DMS 273 (cell line): ENCODE data around the gene RAET1G.
"Not testable (repeated sequence)": the region's sequence is repeated elsewhere in the genome, so short reads cannot be mapped to it uniquely, and the experiment has no call there.

ENCODE experiments used
- DNase-seq: peaks from one replicate; lab custom pipeline; 2025; ENCODE audit not compliant: unreplicated experiment; lab: John Stamatoyannopoulos, UW

The RAET1G gene

DNA sequence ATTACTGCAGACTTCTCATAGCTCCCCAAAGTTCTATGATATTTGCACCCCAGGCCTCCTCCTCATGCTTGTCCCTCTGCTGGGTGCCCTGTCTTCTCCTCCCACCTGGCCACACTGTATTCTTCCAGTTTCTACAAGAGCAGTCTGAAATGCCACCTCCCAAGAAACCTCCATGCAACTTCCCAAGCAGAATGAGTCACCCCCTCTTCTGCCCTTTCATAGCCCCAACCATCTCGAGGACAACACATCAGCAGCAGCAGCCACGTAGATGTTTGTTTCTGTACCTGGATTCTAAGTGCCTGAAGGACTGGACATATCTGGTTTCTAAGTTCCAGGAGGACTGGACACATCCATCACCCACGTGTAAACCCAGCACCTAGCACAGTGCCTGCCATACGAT, 12.3 kb upstream of the RAET1G start:
- no peak for DNase-seq

DNA sequence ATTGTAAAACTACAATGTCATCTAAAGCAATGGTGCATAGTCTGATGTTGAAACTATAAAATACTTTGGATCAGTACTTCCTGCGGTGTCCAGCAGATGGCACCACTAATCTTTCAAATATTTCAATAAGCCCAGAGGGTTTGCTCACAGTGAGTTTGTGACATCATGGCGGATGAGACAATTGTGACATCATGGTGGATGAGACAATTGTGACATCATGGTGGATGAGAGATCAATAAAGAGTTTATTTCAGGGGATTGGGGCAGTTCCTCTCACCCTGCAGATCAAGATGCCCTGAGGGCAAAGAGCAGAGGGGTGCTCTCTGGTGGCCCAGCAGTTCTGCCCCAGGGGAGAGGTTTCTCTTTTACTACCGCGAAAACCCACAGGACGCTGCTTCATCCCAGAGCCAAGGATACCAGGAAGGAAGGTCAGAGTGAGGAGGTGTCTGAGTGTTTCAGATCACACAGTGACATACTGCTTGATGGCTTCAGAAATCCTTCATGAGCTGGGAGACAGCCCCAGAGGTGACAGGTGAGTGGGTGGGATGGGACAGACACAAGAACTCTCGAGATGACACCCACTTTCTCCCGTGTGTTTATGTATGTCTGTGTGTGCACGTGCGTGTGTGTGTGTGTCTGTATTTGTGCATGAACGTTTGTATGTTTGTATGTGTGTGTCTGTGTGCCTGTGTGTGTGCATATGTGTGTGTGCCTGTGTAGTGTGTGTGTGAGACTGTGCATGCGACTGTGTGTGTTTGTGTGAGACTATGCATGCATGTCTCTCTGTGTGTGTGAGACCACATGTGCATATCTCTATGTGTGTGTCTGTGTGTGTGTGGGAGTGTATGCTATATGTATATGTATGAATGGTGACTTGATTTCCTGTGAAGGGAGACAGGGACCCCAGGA, 11.6 kb upstream of the RAET1G start:
- peak; percentile 88 for DNase-seq

DNA sequence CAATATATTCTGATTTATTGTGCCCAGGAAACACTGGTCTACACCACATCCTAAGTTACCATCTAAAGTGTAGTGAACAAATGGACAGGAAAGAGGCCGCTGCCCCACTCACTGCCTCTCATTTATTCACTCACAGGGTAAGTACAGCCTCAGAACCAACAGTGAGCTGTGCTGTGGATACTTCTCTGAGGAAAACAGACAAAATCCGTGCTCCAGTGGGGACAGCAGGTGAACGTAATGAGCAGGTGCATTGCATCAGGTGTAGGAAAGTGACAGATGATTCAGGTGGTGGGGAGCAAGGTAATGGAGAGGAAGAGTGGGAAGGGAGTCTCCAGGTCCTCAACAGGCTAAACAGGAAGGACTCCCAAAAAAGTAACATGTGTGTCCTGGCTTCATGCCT, 10.5 kb upstream of the RAET1G start:
- no peak for DNase-seq

DNA sequence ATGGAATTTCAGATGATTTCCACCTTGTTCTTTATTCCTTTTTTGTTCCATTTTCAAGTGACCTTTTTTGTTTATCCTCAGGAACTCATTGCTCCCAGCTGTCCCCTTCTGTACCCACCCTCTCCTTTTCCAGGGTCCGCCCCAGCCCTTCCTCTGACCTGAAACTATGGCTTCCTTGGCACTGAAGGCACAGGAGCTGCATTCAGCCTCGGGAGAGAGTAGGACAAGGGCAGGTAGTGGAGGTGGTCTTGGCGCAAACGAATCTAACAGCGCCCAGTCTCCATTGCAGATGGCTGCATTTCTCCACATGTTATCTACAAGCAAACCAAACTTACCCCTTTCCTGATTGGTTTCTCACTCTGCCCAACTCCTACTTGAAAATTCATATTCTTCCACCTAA, 10.1 kb upstream of the RAET1G start:
- DNase-seq = no peak

DNA sequence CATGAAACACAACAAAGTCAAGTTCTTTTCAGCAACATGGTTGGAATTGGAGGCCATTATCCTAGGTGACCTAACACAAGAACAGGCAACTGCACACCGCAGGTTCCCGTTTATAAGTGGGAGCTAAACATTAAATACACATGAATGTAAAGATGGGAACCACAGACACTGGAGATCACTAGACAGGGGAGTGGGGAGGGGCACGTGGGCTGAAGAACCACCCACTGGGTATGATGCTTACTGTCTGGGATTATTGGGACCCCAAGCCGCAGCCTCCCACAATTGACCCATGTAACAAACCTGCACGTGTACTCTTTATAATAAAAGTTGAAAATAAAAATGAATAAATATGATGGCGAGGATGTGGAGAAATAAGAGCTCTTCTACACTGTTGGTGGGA, 8.6 kb upstream of the RAET1G start:
- DNase-seq = no peak

DNA sequence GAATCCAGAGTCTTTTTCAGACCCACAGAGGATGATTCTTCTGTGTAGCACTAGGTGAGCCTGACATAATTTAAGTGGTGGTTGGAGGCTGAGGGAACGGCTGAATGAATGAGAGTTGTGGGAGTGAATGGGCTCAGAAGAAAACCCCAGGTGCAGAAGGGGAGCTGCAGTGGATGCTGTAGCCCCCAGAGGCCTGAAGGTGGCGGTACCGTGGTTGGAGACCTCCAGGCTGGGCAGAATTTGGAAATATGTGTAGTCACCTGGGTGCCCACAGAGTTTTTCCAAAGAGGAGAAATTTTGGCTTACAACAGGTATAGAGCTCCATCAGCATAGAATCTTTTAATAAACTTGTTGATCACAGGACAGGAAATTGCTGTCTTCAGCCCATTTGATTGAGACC, 6.5 kb upstream of the RAET1G start:
- DNase-seq = peak; percentile 32

DNA sequence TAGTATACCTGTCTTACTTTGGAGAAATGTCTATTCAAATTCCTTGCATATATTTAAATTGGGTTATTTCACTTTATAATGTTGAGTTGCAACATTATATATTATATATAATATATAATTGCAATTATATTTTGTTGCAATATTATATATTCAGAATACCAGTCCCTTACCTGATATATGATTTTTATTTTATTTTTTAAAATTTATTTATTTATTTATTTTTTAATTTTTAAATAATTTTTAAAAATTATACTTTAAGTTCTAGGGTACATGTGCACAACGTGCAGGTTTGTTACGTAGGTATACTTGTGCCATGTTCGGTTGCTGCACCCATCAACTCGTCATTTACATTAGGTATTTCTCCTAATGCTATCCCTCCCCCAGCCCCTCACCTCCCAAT, 4.1 kb upstream of the RAET1G start:
- not testable (repeated sequence) for DNase-seq

DNA sequence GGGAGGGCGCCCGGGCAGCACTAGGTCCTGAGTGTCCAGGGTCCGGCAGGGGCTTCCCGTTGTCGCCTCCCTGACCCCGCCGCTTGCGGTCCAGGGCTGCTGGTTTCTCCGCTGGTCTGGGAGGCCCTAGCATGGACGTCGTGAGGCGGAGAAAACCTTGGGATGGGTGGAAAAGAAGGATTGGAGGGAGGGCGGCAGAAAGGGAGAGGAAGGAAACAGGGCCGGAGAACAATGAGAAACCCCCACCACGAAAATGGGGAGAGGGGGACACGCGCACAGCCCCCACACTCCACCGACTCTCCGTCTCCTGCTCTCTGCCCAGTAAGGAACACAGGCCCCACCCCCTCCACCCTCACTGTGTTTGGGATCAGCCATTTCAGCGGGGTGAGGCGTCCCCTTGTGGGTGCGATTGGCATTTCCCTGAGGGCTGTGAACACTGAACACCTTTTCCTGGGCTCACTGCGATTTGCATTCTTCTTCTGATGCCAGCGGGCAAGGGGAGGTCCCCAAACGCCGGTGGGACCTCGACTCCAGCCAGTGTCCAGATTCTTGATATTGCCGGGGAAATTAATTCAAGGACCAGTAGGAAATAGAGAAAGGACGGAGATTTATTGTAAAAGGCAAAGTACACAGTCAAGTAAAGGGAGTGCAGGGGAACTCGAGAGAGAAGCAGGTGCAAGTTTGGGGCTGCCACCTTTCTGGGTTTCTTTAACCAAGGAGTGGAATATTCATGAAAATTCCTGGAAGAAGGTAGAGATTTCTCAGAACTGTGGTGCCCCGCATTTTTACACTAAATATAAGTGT, 3.3 kb upstream of the RAET1G start:
- DNase-seq = peak; percentile 92

DNA sequence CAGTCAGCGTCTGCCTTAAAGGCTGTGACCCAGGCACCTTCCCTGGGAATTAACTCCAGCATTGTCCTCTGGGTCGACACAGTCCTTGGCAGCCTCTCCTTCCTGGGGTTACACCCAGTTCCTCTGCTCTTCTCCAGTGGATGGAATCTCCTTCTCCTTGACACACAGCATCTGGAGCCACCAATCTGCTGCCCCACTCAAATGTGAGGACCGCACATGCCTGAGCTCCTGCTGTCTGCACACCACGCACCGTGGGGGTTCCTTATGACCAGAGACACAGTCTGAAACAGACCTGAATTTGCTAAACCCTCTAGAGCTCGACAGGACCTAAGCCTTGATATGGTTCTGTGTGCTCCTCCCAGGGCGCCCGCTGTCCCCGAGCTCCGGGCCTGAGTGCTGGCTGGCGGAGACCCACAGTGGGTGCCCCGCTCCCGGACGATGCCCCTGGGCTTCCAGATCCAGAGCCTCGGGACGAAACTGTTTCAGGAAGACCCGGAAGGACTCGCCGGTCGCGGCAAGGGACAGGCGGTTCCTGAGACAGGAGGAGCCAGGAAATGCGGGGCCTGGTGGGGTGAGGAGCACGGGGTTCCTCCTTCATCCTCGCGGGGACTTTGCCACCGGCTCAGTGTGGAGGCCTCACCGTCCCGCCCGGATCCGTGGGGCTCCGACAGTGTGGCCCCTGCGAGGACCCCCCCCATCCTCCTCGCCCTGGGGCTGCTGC, 2.5 kb upstream of the RAET1G start:
- peak; percentile 47 for DNase-seq

DNA sequence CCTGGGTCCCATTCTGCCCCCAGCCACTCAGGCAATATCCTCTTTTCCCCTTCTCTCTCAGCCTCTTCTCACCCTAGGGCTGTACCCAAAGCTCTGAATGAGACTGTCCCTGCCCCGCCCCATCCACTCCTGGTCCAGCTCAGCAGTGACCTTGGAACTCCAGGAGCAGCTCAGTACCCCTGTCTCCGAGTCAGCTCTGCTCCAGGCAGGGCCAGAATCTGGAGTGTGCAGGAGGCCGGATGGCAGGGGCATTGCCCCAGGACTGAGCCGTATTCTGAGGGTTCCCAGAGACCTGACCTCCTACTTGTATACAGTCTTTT, 2.0 kb upstream of the RAET1G start:
- no peak for DNase-seq

DNA sequence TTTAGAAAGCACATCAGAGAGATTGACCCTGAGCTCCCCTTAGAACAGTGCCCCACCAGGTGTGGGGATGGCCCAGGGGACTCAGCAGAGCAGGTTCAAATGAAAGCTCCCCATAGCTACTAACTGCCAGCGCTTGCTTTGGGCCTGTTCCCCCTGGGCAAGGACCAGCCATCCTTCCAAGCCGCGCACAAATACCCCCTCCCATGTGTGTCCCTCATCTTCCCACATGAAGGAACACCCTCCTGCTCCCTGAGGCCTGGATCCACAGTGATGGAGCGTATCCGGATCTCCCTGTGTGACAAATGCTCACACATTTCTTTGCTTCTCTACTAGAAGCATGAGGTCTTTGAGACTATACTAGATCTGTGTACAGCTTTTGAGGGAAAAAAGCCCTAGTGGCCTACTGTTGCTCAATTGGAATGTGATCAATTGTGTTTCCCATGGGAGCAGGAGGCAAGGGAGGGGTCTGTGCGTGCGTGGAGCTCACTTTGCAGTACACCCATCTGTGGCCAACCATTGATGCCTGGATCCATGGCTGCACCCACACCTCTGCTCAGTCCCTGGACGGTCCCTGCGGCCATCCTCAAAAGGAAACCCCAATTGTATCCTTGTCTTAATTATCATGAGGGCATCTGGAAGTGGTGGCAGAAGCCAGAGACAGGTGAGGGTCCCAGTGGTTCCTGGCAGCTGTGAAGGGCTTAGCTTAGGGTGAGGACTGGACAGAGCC, 1.4 kb upstream of the RAET1G start:
- no peak for DNase-seq

DNA sequence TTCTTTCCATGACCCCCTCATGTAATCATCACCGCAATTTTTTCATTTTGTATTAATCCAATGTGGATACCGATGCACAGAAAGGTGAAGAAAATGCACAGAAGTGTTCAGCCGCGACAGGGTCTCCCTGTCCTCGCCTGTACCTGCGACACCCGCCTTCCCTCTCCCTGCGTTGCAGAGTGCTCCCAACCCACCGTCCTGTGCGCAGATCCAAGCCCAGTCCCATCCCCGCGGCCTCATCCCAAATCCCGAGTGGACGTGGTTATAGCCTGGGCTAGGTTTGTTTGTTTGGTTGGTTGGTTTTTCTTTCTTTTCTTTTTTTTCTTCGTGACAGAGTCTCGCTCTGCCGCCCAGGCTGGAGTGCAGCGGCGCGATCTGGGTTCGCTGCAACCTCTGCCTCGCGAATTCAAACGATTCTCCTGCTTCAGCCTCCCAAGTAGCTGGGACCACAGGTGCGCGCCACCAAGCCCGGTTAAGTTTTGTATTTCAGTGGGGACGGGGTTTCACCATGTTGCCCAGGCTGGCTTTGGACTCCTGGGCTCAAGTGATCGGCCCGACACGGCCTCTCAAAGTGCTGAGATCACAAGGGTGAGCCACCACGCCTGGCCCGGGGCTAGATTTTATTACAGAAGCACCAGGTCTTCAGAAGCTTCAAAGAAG, 536 bp upstream of the RAET1G start:
- no peak for DNase-seq

DNA sequence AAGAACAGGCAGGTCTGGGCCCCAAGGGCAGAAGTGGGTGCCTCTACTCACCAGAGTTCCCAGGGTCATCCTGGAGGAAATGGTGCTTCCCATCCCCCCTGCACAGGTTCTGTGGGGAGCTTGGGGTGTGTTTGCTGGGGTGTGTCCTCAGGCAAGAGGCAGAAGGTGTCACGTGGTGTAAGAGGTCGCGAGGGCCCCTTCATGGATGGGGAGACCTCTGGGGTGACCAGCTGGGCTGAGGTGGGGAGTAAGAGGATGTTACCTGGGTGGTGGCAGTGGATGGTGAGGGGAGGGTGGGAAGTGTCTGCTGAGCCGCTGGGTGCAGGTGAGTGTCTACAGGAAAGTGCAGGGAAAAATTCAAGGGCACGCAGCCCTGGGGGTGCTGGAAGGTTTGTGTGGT, 830 bp downstream of the RAET1G start:
- DNase-seq = not testable (repeated sequence)

DNA sequence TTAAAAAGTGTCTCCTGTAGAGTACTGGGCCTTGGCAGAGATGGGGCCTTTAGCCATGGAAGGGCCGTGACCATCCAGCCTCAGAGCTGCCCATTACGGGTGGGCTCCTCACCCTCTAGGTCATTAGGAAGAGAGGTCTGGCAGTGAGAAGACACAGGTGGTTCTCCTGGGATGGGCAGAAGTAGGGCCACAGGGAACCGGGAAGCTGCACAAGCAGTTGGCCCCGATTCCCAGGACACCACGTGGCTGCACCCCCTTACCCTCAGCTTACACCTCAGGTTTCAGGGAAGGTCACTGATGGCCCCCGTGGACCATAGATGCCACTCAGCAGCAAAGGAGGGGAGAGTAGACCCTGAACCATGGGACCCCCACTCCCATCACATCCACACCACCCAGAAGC, 1.6 kb downstream of the RAET1G start:
- DNase-seq = no peak

DNA sequence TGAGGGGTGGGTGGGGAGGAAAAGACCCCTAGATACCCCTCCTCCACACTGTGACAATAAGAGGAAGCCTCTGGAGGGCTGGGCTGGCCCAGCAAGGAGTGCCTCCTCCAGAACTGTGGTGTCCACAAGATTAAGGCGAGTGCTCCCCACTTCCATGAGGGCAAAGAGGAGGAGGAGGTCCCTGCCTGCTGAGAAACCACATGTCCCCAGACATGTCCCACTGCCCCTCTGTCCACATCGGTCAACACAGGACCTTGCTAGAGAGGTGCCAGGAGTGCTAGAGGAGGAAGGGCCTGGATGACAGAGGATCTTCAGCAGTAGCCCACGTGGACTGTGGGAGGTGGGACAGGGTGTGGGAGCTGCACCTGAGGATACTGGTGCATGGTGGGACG, 3.1 kb downstream of the RAET1G start:
- no peak for DNase-seq

DNA sequence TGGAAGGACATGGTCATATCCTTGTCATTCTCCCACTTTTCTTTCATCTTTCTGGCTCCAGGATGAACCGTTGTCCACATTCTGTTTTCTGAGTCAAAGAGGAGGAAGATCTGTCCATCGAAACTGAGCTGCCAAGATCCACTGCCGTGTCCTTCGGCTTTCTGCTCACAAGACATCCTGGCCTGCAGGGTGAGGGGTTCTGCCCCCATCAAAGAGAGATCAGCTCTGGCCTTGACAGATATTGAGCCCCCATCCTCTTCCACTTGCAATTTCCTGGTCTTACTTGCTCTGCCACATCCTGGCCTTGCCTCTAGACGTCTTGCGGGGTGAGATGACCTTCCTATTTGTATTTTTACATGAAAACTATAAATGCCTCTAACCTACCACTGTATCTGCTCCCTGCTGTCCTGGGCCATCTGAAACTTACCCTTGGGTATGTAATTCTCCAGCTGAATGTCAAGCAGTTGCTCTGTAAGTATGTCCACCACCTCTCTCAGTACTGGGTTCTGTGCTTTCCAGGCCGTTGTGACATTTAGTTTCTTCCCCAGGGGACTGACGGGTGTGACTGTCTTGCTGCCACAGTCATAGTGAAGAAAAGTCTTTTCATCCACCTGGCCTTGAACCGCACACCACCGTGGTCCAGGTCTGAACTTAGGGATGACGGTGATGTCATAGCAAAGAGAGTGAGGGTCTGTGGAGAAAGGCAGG, 3.6 kb downstream of the RAET1G start:
- not testable (repeated sequence) for DNase-seq

DNA sequence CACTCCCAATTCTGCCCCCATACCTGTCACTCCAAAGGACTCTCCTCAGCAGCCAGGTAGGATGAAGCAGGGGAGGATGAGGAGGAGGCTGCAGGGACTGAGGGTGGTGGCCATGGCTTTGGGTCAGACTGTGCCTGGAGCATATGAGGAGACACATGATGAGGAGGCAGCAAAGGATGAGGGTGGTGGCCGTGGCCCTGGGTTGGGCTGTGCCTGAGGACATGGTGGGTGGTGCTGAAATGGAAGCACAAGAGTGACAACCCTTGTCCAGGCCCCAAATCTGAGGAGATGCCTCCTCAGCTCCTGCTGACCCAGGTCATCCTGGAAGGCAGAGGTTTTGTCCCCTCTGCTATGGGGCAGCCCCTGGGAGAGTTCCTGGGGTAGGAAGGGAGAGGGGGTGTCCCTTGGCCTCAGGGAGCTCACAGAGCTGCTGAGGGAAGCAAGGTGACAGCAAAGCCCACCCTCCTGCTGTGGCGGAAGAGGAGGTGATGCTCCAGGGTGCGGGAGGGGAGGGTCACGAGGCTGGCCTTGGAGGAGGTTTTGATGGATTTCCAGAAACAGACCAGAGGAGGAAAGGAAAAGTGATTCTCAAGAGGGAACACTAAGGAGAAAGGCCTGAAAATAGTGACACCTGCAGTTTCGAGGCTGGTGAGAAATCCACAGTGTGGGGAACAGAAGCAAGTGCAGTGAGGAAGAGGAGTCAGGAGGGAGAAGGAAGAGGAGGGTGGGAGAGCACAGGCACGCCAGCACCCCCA, 4.6 kb downstream of the RAET1G start:
- no peak for DNase-seq

DNA sequence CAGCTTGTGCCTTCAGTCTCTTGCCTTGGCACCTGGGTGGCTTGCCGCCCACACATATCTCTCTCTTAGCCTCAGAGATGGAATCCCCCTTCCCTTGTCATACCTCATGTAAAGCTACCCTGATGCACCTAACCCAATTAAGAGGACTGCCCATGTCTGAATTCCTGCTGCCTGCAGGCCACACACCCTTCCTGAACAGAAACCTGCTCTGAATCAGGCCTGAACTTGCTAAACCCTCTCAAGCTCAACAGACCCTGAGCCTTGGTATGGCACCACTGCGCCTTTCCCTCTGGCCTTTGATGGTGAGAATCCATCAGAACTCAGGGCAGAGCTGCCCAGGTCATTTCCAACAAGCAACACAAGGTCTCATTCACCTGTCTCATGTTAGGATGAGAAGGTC, 5.2 kb downstream of the RAET1G start:
- DNase-seq = no peak
